Stimulated activated CD4-positive, alpha-beta T cell treated with anti-CD3 and anti-CD28 coated beads, Interleukin-12 subunit alpha, Interleukin-12 subunit beta, amount 100 ng/mL, for 24 hours (primary cell): ENCODE data around the gene LRIG1.

ENCODE experiments used
- DNase-seq, 2 experiments: peaks; one replicate each; pipeline ENCODE4 v3.0.0-alpha.2; 2020; ENCODE audit warnings: low read depth in 2 of 2

LRIG1 gene

DNA sequence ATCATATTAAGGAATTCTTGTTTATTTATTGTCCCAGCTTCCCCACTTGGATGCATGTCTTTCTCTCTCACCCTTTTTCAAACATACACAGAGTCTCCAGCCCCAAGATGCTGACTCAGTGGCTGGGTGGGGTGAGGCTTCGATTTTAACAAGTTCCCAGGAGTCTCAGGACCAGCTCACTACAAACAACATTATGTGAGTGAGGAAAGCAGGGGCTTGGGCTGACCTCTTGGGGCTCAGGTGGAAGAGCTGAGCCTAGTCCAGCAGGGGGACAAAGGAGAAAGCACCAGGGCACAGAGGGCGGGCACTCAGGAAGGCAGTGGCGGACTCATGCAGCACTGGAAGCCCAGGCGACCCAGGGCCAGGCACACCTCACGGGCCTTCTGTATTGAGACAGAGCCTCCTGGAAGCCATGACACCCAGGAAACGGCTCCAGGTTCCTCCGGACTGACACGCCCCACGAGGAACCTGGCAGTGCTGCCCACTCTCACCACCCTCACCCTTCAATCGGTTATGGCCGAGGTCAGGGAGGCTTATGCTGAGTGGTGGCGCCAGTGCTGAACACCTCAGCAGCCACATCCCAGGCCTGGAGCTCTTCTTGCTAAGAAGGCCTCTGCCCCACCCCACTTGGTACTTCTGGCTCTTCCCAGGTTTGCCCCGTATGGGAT, 97.4 kb downstream of the LRIG1 start:
- no peak for DNase-seq

DNA sequence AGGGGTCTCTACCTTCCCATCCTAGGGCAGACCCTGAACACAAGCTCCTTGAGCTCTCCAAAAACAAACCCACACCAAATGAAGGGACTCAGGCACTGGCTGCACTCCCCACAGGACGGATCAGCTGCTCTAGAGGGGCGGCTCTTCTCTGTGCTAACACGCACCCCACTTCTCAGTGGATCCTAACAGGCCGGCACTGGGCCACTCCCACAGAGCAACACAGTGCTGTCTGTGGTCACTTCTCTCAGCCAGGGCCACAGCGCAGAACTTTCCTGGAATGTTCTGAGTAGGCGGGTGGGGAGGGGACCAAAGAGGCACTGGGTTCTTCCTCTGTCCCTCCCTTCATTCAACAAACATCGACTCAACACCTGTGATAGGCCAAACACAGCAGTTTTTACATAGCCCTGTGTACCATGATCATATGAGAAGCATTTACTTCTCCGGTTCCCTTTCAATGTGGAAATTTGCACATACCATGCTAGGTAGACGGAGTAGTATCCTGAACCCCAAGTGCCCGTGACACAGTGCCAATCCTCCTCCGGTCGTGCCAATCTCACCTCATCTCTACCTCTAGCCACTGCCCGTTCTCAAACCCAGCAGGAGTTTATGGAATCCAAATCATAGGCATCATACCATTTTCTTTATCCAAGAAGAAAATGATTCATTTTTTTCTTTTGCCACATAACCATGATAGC, 98.1 kb downstream of the LRIG1 start:
- DNase-seq: no peak

DNA sequence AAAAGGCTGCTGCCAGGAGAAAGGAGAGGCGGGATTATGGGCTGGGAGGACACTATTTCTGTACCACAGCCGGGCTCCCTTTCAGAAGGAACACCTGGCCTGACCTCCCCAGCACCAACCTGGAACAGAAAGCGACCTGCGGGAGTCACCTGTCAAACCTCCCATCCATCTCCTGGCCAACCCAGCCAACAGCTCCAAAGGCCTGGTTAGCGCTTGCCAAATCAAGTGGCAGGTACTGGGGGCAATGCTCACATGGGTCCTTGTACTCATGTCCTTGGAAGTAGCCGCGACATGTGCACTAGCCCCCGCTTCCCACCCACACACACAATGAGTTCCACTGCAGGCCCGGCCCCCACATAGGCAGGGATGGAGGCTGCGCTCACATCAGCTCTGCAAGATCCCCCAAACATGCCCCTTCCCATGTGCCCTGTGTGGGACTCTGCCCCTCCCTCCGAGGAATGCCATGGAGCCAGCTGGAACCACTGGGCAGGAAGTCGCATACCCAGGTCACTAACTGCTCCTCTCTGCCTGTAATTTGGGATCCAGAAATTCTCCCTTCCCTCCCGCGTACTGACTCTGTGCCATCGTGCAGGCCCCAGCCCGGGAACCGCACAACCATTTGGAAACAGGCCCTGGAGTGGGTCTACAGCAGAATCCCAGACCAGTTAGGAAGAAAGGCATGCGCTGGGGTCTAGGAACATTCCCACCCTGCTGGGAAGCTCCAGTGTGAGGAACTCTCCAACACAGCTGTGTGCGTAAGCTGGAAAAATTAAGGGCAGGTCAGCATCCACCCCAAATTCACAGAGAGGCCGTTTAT, 98.9 kb downstream of the LRIG1 start:
- no peak for DNase-seq

DNA sequence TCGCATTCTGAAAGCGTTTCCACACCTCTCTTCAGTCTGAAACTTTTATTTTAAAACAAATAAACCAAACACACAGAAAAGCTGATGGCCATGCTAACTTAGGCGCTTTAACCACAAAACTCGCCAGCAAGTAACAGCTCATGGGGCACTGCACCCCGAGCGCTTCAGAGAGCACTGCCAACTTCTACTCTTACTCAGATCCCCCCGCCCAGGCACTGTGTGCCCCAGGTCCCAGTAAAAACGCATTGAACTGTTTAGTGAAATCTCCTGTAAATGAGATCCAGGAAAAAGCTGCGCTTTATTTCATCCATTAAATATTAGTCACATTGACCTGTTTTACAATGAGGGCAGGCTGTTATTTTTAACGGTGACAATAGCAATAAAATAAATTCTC, 99.7 kb downstream of the LRIG1 start:
- no peak for DNase-seq

DNA sequence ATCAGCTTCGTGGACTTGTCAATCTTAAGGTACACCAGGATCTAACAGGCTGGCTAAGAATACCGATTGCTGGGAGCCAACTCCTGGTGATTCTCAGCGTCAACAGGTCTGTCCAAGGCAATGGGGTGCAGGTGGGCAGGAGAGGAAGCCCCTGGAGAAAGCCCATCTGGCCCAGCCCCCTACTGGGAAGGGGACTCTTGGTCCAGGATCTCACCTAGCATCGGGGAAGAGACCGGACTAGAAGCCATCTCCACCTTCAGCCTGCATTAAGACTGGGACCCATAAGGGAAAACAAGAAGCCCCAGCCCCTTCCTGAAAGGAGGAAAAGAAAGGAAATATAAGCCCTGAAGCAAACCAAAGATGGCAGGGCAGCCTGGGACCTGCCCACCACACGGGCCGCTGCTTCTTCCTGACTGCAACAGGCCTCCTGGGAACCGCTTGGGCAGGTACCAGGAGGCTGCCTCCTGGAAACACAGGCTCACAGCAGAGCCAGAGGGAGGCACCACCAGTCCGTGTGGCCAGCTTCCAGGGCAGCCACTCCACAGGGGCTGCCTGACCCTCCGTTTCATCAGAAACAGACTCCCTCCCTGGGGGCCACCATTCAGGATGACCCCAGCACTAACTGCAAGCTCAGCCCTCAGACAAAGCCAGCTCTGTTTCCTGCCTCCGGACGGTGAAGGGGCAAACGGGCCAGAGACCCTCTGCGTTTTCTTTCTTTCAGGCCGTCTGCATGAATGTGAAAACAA, 100.2 kb downstream of the LRIG1 start:
- DNase-seq: no peak

DNA sequence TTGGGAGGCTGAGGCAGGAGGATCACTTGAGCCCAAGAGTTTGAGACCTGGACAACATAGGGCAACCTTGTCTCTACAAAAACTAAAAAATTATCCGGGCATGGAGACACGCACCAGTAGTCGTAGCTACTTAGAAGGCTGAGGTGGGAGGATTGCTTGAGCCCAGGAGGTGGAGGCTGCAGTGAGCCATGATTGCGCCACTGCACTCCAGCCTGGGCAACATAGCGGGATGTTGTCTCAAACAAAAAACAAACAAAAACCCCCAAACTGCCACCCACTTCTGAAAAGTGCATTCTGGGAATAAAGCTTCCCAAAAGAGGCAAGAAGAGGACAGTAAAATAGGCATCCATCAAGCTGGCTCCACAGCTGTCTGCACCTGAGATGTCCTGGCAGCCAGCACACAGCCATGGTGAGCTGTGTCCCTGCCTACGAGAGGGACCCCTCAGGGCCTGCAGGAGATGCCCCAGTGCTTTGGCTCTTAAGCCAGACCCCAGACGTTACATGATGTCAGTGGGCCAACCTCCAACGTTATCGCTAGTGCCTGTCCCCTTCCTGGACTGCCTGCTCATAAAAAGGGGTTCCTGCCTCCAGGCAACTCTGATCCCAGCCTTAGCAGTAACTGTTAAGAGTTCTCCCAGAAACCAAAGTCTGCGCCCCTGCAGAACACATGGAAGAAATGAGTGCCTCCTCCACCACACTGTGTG, 101.1 kb downstream of the LRIG1 start:
- DNase-seq: no peak

DNA sequence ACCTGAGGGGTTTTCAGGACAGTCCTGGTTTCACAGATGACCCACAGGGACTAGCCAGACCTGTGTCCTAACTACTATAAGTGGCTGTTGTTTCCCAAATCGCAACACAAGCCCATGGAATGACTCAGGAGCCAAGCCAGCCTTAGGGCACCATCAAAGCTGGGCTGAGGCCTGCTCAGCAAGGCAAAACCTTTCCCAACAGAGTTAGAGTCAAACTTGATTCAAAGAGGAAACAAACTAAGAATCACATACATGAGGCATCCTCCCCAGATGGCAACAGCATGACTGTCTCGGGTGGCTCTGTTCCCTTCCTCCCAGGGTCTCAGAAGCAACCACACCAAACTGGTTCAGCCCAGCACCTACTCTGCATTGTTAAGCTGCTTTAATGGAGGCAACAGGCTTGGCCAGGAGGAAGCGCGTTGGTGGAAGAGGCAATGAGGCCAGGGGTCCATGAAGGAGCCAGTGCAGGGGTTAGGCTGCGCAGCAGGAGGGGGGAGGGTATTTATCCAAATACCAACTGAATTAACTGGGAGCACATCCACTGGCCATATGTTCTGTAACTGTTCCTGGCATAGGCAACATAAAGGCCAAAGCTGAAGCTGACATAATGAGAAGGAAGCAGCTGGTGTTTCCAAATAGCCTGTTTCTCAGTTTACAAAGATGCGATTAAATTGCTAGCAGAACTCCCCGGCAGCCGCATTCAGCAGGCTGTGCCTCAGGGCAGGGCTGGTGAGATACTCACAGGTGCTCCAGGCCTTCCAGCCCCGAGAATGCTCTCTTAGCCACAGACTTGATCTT, 102.4 kb downstream of the LRIG1 start:
- no peak for DNase-seq

DNA sequence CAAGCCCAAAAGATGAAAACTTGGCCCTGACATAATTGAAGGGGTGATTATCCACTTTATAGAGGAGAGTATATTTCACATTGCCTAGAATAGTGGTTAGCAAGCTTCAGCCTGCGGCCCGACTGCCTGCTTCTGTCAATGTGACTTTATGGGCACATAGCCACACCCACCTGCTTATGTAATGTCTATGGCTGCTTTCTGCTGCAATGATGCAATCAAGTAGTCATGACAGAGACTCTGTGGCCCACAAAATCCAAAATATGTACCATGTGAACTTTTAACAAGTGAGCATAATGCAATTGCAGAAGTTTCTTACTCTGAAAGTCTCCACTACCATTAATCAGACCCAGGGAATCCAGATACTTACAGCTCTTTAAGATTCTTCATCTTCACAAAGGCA, 103.1 kb downstream of the LRIG1 start:
- no peak for DNase-seq

DNA sequence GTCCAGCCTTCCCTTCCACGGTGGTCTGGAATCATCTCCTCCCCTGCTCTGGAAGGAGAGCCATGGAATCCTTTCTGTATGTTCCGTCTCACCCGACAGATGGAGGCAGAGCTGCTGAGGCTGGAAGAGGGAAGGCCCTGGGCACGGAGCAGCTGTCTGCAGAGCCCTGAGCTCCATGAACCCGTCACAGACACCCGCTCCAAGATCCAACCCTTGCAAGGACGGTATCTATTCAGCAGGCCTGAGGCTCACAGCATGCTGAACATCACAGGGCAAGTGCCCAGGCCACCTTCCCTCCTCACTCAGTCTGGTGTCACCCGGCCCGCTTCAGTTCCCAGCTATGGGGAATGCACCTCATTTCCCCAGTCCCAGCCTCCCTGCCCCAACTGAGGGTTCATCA, 103.9 kb downstream of the LRIG1 start:
- DNase-seq: no peak

DNA sequence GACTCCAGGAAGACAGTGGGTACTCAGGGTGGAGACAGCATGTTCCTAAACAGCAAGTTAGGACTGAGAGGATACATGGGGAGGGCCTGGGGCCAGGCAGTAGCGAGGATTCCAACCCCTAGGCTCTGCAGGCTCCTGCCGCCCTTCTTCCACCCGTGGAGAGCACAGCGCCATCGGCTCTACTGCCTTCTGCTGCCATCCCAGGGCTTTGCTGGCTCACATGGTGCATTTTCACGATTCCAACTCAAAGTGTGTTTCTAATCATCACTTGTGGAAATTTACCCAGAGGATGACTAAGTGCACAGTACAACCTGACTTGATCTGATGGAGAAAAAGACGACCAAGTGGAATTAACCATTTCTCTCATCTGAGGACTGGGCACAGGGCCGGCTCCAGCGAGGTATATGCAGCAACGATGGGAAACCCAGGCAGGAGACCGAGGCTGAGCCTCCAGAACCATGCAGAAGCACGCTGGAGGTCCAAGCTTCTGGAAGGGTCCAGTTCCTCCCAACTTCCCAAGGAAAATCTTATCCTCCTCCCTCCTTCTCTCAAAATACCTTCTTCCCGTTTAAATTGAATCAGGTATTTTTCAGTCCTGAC, 104.6 kb downstream of the LRIG1 start:
- no peak for DNase-seq

DNA sequence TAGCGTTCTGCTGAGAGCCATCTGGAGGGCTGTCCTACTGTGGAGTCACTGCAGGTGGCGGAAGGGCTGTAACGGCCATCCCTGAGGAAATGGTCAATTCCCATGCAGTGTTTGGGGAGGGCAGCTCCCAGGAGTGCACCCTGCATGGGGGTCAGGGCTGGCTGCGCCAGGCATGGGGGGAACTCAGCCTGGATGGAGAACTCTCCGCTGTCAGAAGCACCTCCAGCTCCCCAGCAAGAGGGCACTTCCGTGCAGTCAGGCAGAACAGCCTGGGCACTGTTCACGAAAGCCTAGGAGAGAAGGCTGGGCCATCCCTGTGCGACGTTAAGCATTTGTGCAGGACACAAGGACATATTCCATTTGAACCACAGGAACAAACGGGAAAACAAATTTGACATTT, 105.2 kb downstream of the LRIG1 start:
- DNase-seq: no peak

DNA sequence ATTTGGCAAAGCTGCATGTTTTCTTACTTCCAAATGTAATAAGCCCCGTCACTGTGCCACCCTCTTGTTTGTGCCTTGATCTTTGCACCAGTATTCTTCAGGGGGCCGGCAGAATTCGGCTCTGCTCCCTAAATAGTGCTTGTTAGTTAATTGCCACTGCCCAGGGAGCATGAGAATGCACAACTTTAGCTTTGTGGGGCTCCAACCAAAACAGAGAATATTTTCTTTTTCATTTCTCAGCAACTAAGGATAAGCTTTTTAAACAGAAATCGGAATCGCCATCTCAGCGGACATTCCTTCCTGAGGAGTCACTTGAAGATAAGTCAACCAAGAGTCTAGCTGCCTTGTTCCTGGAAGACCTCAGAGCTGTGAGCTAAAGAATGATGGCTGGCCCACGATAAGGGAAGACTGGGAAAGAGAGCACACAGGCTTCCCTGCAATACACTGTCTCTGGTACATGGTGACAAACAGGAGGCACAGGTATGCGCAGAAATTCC, 106.0 kb downstream of the LRIG1 start:
- DNase-seq: no peak

DNA sequence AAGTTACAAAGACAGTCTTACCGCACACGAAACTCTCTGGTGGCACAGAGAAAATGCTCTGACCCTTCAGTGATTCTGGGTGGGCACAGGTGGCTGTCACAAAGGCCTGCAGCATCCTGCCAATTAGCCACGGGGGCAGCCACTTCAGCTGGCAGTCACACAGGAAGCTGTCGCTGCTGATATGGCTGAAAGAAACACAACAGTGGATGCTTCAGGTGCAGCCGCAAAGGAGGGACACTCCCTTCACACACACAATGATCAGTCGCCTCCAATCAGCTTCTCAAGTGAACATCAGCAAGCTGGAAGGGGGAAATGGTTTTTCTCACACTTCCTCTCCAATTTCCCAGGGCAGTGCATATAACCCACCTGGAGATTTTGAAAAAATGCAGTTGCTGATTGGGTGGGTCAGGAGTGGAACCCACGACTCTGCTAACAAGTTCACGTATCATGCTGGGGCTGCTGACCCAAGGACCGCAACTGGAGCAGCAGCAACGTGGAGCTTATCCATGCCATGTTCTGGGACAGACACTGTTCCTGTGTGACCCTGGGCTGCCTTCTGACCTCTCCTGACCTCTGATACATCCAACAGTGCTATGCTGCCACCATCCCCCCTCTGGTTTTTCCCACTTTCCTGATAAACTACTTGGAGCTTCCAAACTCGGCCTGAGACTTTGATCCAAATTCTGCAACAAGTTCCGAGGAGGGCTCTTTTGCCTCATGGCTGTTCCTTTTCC, 106.6 kb downstream of the LRIG1 start:
- DNase-seq: peak in 1 of 2 experiments; percentile 11

DNA sequence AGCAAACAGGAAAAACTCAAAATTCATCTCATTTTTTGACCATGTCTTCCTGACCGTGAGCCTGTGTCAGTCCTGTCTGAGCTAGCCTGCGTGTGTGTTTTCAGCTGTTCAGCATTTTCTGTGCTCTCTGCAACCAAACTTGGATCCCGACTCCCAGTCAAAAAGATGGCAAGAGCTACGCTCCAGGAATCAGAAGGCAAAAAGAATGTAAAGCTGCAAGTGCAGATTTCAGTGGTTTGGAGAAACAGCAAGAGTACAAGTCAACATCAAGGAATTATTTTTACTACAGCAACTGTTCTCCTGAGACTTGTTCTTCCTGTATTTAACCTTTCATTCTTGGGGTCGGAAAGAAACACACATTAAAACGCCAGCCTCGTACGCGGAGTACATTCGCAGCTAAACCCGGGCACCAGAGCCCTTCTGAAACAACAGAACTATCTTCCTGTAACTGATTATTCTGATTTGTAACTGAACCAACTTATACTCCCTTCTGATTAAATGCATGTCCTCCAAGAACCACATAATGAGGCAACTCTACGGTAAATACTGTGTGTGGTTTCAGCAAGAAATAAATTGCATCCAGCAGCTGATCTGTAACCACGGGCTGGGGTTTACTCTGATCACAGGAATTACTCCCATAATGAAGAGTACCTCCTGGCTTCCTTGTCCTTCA, 107.4 kb downstream of the LRIG1 start:
- DNase-seq: no peak

DNA sequence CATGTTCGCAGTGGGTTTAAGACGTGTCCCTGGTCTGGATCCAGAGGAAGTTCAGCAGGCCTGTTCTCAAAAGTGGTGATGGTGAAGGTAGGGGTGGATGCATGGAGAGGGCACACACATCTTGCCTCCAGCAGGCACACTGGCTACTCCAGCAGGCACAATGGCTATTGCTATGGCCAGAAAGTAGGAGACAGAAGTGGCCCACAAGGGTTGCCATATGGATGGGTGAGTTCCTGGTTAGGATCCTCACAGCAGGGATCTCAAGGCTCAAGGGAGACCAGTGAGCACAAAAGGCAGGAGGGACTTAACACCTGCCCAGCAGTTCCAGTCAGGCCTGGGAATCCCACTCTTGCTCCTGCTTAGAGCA, 107.9 kb downstream of the LRIG1 start:
- DNase-seq: no peak

DNA sequence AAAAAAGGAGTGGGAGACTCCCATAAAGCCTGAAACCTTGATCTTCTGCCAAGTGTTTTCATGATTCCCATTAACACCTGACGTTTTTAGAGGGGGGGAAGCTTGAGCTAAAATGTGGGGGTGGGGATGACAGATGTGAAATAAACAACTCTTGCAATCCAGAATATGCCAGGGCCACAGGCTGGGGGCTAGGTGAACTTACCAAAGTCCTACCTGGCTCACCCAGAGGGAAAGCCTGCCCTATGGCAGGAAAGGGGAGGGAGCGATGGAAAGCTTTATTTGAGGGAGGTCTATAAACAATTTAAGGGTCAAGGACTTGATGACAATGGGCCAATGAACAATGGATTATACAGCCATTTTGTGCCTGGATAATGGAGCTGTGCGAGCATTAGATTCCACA, 108.3 kb downstream of the LRIG1 start:
- no peak for DNase-seq

DNA sequence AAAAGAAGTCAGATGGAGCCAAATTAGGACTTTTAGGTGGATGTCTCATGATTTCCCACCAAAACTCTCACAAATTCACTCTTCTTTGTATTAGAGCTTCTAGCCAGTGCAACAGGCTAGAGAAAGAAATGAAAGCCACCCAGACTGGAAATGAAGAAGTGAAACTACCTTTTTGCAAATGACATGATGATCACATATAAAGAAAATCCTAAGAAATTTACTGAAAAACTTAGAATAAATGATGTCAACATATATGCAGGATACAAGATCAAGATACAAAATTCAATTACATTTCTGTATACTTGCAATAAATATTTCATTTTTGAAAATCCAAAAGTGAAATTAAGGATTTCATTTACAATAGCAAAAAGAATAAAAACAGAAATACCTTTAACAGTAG, 110.8 kb downstream of the LRIG1 start:
- no peak for DNase-seq

DNA sequence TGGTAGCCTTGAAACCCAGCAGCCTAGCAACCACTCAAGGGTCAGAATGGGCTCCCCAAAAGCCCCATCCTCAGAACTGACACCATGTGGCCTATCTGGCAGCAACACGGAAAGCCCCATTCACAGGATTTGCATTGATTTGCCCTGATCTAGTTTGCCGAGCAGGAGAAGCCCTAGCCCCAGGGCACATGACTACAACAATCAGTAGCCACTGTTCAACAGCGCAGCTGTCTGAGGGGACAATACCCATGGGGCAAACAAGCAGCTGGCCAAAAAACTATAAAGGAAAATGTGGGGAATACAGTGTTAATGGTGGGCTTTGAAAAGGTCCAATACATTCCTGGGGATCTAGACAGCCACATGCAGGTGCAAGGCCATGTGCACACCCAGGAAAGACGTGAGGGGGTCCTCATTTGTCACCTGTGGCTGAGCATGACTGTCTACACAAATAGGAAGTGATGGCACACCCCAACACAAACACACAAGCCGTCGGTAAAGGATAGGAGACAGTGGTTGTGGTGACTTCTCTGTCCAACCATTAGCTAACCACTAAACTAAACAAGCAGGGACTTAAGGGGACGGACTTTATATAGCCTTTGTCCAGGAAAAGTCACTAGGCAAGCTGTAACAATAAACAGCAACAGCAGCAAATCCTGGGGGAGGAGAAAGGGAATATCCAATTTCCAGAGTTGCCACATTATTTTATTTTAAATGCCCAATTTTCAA, 113.7 kb downstream of the LRIG1 start:
- no peak for DNase-seq
